IMR-90 (cell line): ENCODE data around the gene SAMHD1. TPM values are rescaled to one million over a fixed set of nuclear protein-coding genes. Genes with fewer than 3 reads are reported as not detected.

ENCODE experiments used
- ATAC-seq: fragments of 200-7000 bp; cut with Tn5 transposase; 2 replicates; pipeline ENCODE4 v1.9.1; 2020; ENCODE audit warnings: low read depth, mild to moderate bottlenecking, moderate library complexity
- BruUV-seq: library from RNA; stranded (reverse); fragments of 400-500 nt; replicated peaks from 2 replicates; lab custom pipeline; 2021; lab: Mats Ljungman, UMichigan
- CTCF ChIA-PET: fragments of 300-600 bp; formaldehyde crosslinking; extraction: SDS; loops from one replicate; lab custom pipeline; 2021; ENCODE audit warnings: antibody characterized with exemption; lab: Yijun Ruan, JAX
- POLR2A ChIA-PET: fragments of 300-600 bp; sonication (Branson Sonifier 250); formaldehyde crosslinking; loops from one replicate; lab custom pipeline; 2022; ENCODE audit warnings: antibody characterized with exemption; ENCODE audit not compliant: unreplicated experiment; lab: Charles Lee
- DNase-seq: peaks from one replicate; pipeline ENCODE4 v3.0.0; 2013
- H2AFZ ChIP-seq: replicated peaks from 2 replicates; pipeline ENCODE3; 2013; ENCODE audit warnings: low read length, mild to moderate bottlenecking; ENCODE audit not compliant: poor library complexity
- H2AK5ac ChIP-seq: 2 replicates; pipeline ENCODE4 v1.6.1; 2013; ENCODE audit warnings: low read depth, low read length, inconsistent platforms
- H2AK9ac ChIP-seq: replicated peaks from 2 replicates; pipeline ENCODE3; 2013; ENCODE audit warnings: mild to moderate bottlenecking, low read depth, low read length, moderate library complexity; ENCODE audit not compliant: poor library complexity
- H2BK120ac ChIP-seq: 2 replicates; pipeline ENCODE4 v1.6.1; 2013; ENCODE audit warnings: low read depth, low read length, inconsistent platforms
- H2BK15ac ChIP-seq: 3 replicates; pipeline ENCODE4 v1.6.1; 2013; ENCODE audit warnings: low read depth, low read length, inconsistent platforms
- H2BK20ac ChIP-seq: 2 replicates; pipeline ENCODE4 v1.6.1; 2013; ENCODE audit warnings: low read depth, mild to moderate bottlenecking, inconsistent platforms, low read length, moderate library complexity
- H2BK5ac ChIP-seq: 2 replicates; pipeline ENCODE4 v1.6.1; 2013; ENCODE audit warnings: mild to moderate bottlenecking, low read depth, low read length, inconsistent platforms; ENCODE audit not compliant: poor library complexity, severe bottlenecking
- H3K14ac ChIP-seq: replicated peaks from 2 replicates; pipeline ENCODE4 v1.6.1; 2013; ENCODE audit warnings: low read depth, low read length, inconsistent platforms
- H3K18ac ChIP-seq: 2 replicates; pipeline ENCODE4 v1.6.1; 2013; ENCODE audit warnings: low read depth, low read length, control low read depth
- H3K23ac ChIP-seq: 2 replicates; pipeline ENCODE4 v1.6.1; 2013; ENCODE audit warnings: low read depth, low read length, inconsistent platforms
- H3K27ac ChIP-seq: 2 replicates; pipeline ENCODE4 v1.5.1; 2013; ENCODE audit warnings: mild to moderate bottlenecking, control low read depth, low read length; ENCODE audit not compliant: insufficient read depth
- H3K27me3 ChIP-seq: 2 replicates; pipeline ENCODE4 v1.6.1; 2013; ENCODE audit warnings: low read length; ENCODE audit not compliant: control insufficient read depth, insufficient read depth
- H3K36me3 ChIP-seq: 2 replicates; pipeline ENCODE4 v1.6.1; 2013; ENCODE audit warnings: low read length, mixed read lengths; ENCODE audit not compliant: control insufficient read depth, insufficient read depth
- H3K4ac ChIP-seq: 2 replicates; pipeline ENCODE4 v1.6.1; 2013; ENCODE audit warnings: low read depth, low read length, inconsistent platforms
- H3K4me1 ChIP-seq: 2 replicates; pipeline ENCODE4 v1.6.1; 2013; ENCODE audit warnings: low read length, mixed read lengths; ENCODE audit not compliant: control insufficient read depth, insufficient read depth
- H3K4me2 ChIP-seq: 2 replicates; pipeline ENCODE4 v1.6.1; 2013; ENCODE audit warnings: low read depth, mild to moderate bottlenecking, control low read depth, low read length, moderate library complexity
- H3K4me3 ChIP-seq: 2 replicates; pipeline ENCODE4 v1.5.1; 2013; ENCODE audit warnings: low read depth, mild to moderate bottlenecking, control low read depth, low read length, moderate library complexity; ENCODE audit not compliant: insufficient read depth
- H3K56ac ChIP-seq: 2 replicates; pipeline ENCODE4 v1.6.1; 2013; ENCODE audit warnings: low read length, inconsistent platforms; ENCODE audit not compliant: insufficient read depth; ENCODE audit errors: extremely low read depth
- H3K79me1 ChIP-seq, 2 experiments: 2 replicates each; pipeline ENCODE4 v1.6.1; 2013; ENCODE audit warnings: low read length in 2 of 2, inconsistent platforms in 1 of 2, low read depth in 1 of 2
- H3K9ac ChIP-seq: 2 replicates; pipeline ENCODE4 v1.6.1; 2013; ENCODE audit warnings: low read depth, low read length, control low read depth
- H3K9me1 ChIP-seq: 2 replicates; pipeline ENCODE4 v1.6.1; 2013; ENCODE audit warnings: low read length, inconsistent platforms; ENCODE audit not compliant: insufficient read depth
- H3K9me3 ChIP-seq: 2 replicates; pipeline ENCODE4 v1.6.1; 2013; ENCODE audit warnings: low read length; ENCODE audit not compliant: control insufficient read depth, insufficient read depth
- H4K20me1 ChIP-seq: 2 replicates; pipeline ENCODE4 v1.6.1; 2013; ENCODE audit warnings: low read length, inconsistent platforms; ENCODE audit not compliant: insufficient read depth
- H4K5ac ChIP-seq: 2 replicates; pipeline ENCODE4 v1.6.1; 2013; ENCODE audit warnings: mild to moderate bottlenecking, low read depth, low read length, control low read depth
- H4K8ac ChIP-seq, 2 experiments: 2 replicates each; pipeline ENCODE4 v1.6.1; 2013; ENCODE audit warnings: low read depth in 2 of 2, low read length in 2 of 2, control low read depth in 1 of 2, inconsistent platforms in 1 of 2
- H4K91ac ChIP-seq: 2 replicates; pipeline ENCODE4 v1.6.1; 2013; ENCODE audit warnings: low read depth, low read length, inconsistent platforms; ENCODE audit not compliant: insufficient read depth
- CHD1 ChIP-seq: IDR thresholded peaks from 2 replicates; pipeline ENCODE4 v1.6.1; 2012; ENCODE audit warnings: low read depth, low read length, improper control_type of control experiment
- CTCF ChIP-seq: conservative IDR thresholded peaks from 2 replicates; pipeline ENCODE4 v1.5.1; 2012; ENCODE audit warnings: mild to moderate bottlenecking, low read depth, low read length, improper control_type of control experiment
- ELK1 ChIP-seq: fragments of 150-350 bp; IDR thresholded peaks from 2 replicates; pipeline ENCODE4 v1.6.1; 2016; ENCODE audit warnings: low read depth, mild to moderate bottlenecking, low read length, moderate library complexity, borderline replicate concordance
- FOS ChIP-seq: fragments of 150-350 bp; IDR thresholded peaks from 2 replicates; pipeline ENCODE4 v1.6.1; 2016; ENCODE audit warnings: low read depth, low read length
- MAFK ChIP-seq: IDR thresholded peaks from 2 replicates; pipeline ENCODE4 v1.6.1; 2012; ENCODE audit warnings: low read depth, low read length, improper control_type of control experiment
- MXI1 ChIP-seq: IDR thresholded peaks from 2 replicates; pipeline ENCODE4 v1.6.1; 2012; ENCODE audit warnings: low read depth, mild to moderate bottlenecking, low read length, moderate library complexity, borderline replicate concordance
- NFE2L2 ChIP-seq: fragments of 150-350 bp; IDR thresholded peaks from 2 replicates; pipeline ENCODE4 v1.6.1; 2016; ENCODE audit warnings: low read depth, mild to moderate bottlenecking, low read length
- POLR2A ChIP-seq: IDR thresholded peaks from 2 replicates; pipeline ENCODE4 v1.6.1; 2012; ENCODE audit warnings: mild to moderate bottlenecking, low read depth, low read length
- RAD21 ChIP-seq: IDR thresholded peaks from 2 replicates; pipeline ENCODE4 v1.6.1; 2012; ENCODE audit warnings: low read length, improper control_type of control experiment
- RCOR1 ChIP-seq: IDR thresholded peaks from 2 replicates; pipeline ENCODE4 v1.6.1; 2012; ENCODE audit warnings: mild to moderate bottlenecking, low read length, improper control_type of control experiment; ENCODE audit not compliant: insufficient replicate concordance
- SMC3 ChIP-seq: fragments of 150-350 bp; IDR thresholded peaks from 2 replicates; pipeline ENCODE4 v1.6.1; 2016; ENCODE audit warnings: low read depth, mild to moderate bottlenecking, antibody characterized with exemption, low read length, moderate library complexity
- USF2 ChIP-seq: fragments of 150-350 bp; IDR thresholded peaks from 2 replicates; pipeline ENCODE4 v1.6.1; 2017; ENCODE audit warnings: mild to moderate bottlenecking, antibody characterized with exemption, low read length, low read depth
- WGBS, 2 experiments: methylation state at CpG; one replicate each; pipeline versions ENCODE4 v1.1.5 to v1.1.7; 2013; ENCODE audit warnings: missing lambda C conversion rate in 2 of 2; ENCODE audit not compliant: insufficient read length in 1 of 2; ENCODE audit errors: extremely low coverage in 2 of 2; 5-methylcytosine and 5-hydroxymethylcytosine counted together
- dilution Hi-C: fragments of 300-500 bp; cut with HindIII; formaldehyde crosslinking; loops from one replicate; pipeline ENCODE4 v1.14.3; 2018; ENCODE audit warnings: low sequenced_read_pairs; ENCODE audit not compliant: unreplicated experiment
- in situ Hi-C: fragments of 300-500 bp; cut with MboI; formaldehyde crosslinking; loops from 3 replicates; pipeline ENCODE4 v1.14.3; 2019; ENCODE audit warnings: low sequenced_read_pairs, inconsistent platforms, mixed read lengths
- intact Hi-C: fragments of 100-400 bp; cut with micrococcal nuclease; formaldehyde crosslinking; loops from 2 replicates; pipeline ENCODE4 v1.10.0; 2022
- polyA plus RNA-seq, 3 experiments: library from polyadenylated mRNA; depleted of rRNA; stranded (reverse); fragments of >200 nt; gene quantifications; 2 replicates each; pipeline ENCODE4 v1.2.3, GENCODE V29; 2012; ENCODE audit warnings: low replicate concordance in 1 of 3
- total RNA-seq: library from RNA; depleted of rRNA; stranded (reverse); fragments of >200 nt; gene quantifications from 2 replicates; pipeline ENCODE4 v1.2.3, GENCODE V29; 2012

SAMHD1 gene
- total and polyA plus RNA-seq, 2 of the 4 experiments (the other 2 are of a cell fraction): 6.3 to 14.9 TPM

- no peak for TF ChIP-seq MXI1
Observed at GRCh38 chr20:36924167-36925045, 27.1 kb downstream of the SAMHD1 start (continued).

- no peak overlapping the region for H3K4me3 ChIP-seq
- H4K20me1 ChIP-seq: no peaks in the 10 kb centered on the region
- in situ Hi-C loops (loop anchor here (25.0 kb wide), 1 partner anchor 708 kb away; no protein-coding TSS in a partner anchor), dilution Hi-C loops (no loop called here), intact Hi-C loops (no loop called here)
- no peak overlapping the region for H3K23ac ChIP-seq
- no peak overlapping the region for H3K14ac ChIP-seq
- no peak overlapping the region for H3K4me2 ChIP-seq
- H3K4me1 ChIP-seq: no peaks in the 10 kb centered on the region
- H2BK20ac ChIP-seq: no peak overlapping the region
- no peaks in the 10 kb centered on the region for H3K9me3 ChIP-seq
- no peak overlapping the region for H2AK9ac ChIP-seq
- H2AFZ ChIP-seq: no peak overlapping the region
- no peak overlapping the region for H2BK120ac ChIP-seq
- no peak overlapping the region for H3K9ac ChIP-seq
- H2BK15ac ChIP-seq: no peak overlapping the region
- H3K27me3 ChIP-seq: no peaks in the 10 kb centered on the region
- H3K56ac ChIP-seq: no peak overlapping the region
- H4K8ac ChIP-seq: no peak overlapping the region
- POLR2A ChIA-PET: interaction anchor here (0.5 kb wide), 1 partner anchor 13 kb away, joined by 3 read pairs; no protein-coding TSS in a partner anchor
- no peak for DNase-seq
- H4K91ac ChIP-seq: no peak overlapping the region
- H2AK5ac ChIP-seq: no peak overlapping the region
- H3K79me1 ChIP-seq: no peaks in the 10 kb centered on the region
- no peak overlapping the region for H3K27ac ChIP-seq
- H4K5ac ChIP-seq: no peak overlapping the region
- BruUV-seq: no TSS peak
- H2BK5ac ChIP-seq: no peak overlapping the region
- no peak for ATAC-seq
- 89% methylated on average over 4 of the region's 8 CpGs; no CpG with 5 or more reads in 1 of the 2 experiments for WGBS, 2 experiments
- no peak overlapping the region for H3K18ac ChIP-seq
- no peaks in the 10 kb centered on the region for H3K9me1 ChIP-seq
- H3K36me3 ChIP-seq: 0 out of 2 replicates have a peak, but pooled peaks cover 1% of the 10 kb centered on the region
- H3K4ac ChIP-seq: no peak overlapping the region
- CTCF ChIA-PET: interaction anchor here (0.6 to 1.0 kb wide), 3 partner anchors 11 to 436 kb away, joined by 3 to 4 read pairs (median 3); no protein-coding TSS in a partner anchor
- TF ChIP-seq SMC3 (no peak), RAD21 (no peak), USF2 (no peak), FOS (no peak), MXI1 (no peak), POLR2A (no peak), RCOR1 (no peak), MAFK (no peak), CHD1 (no peak), CTCF (no peak), NFE2L2 (no peak), ELK1 (no peak)
Observed at GRCh38 chr20:36920334-36920730, 31.2 kb downstream of the SAMHD1 start.
